Type B pancreatic cell (in vitro differentiated cells): ENCODE measurements around the gene KCNG2. TPM values are rescaled to one million over a fixed set of nuclear protein-coding genes. Genes with fewer than 3 reads are reported as not detected.

ENCODE experiments used
- DNase-seq: peaks from one replicate; pipeline ENCODE4 v3.0.0; 2021; ENCODE audit warnings: mixed read lengths; ENCODE audit not compliant: unreplicated experiment; ENCODE audit errors: extremely low spot score
- H3K27ac Mint-ChIP-seq: 2 replicates; pipeline ENCODE4 v1.8.0; 2021; ENCODE audit warnings: mild to moderate bottlenecking, mixed read lengths
- H3K27me3 Mint-ChIP-seq: 2 replicates; pipeline ENCODE4 v1.8.0; 2021; ENCODE audit warnings: mixed read lengths
- H3K36me3 Mint-ChIP-seq: 2 replicates; pipeline ENCODE4 v1.8.0; 2021; ENCODE audit warnings: mixed read lengths
- H3K4me1 Mint-ChIP-seq: one replicate; pipeline ENCODE4 v1.8.0; 2021; ENCODE audit warnings: mixed read lengths; ENCODE audit not compliant: unreplicated experiment
- H3K4me3 Mint-ChIP-seq: 2 replicates; pipeline ENCODE4 v1.8.0; 2021; ENCODE audit warnings: mild to moderate bottlenecking, mixed read lengths
- H3K9me3 Mint-ChIP-seq: 2 replicates; pipeline ENCODE4 v1.8.0; 2021; ENCODE audit warnings: mixed read lengths
- long read RNA-seq: library from polyadenylated mRNA; unstranded; transcript quantifications from one replicate; pipeline ENCODE4 v2.0.0, GENCODE V29; 2020
- total RNA-seq: library from RNA; stranded (reverse); gene quantifications from 2 replicates; pipeline ENCODE4 v1.2.1, GENCODE V29; 2021; ENCODE audit warnings: low replicate concordance
- TF ChIP-seq, protein P1 (sequence below): fragments of 200-600 bp; sonication (generic); conservative IDR thresholded peaks from 2 replicates; pipeline ENCODE4 v1.5.0; 2021; ENCODE audit warnings: antibody characterized with exemption, mild to moderate bottlenecking

The KCNG2 gene
- total RNA-seq: 0.29 TPM in 1 of 2 replicates, not detected in the other
- long read RNA-seq, partial matches to known transcripts: 0 of 1 reads
- long read RNA-seq, other reads (novel, unspliced or antisense): 1 of 1 reads

- Mint-ChIP-seq H3K27me3 (peaks cover 73% of the 10 kb centered on the region), H3K9me3 (no peaks in the 10 kb centered on the region), H3K4me3 (peak within 1 kb of the TSS; percentile 85), H3K27ac (peak within 1 kb of the TSS; percentile 1), H3K36me3 (no peaks in the 10 kb centered on the region), H3K4me1 (peaks cover 5% of the 10 kb centered on the region)
- TF ChIP-seq, protein P1, sequence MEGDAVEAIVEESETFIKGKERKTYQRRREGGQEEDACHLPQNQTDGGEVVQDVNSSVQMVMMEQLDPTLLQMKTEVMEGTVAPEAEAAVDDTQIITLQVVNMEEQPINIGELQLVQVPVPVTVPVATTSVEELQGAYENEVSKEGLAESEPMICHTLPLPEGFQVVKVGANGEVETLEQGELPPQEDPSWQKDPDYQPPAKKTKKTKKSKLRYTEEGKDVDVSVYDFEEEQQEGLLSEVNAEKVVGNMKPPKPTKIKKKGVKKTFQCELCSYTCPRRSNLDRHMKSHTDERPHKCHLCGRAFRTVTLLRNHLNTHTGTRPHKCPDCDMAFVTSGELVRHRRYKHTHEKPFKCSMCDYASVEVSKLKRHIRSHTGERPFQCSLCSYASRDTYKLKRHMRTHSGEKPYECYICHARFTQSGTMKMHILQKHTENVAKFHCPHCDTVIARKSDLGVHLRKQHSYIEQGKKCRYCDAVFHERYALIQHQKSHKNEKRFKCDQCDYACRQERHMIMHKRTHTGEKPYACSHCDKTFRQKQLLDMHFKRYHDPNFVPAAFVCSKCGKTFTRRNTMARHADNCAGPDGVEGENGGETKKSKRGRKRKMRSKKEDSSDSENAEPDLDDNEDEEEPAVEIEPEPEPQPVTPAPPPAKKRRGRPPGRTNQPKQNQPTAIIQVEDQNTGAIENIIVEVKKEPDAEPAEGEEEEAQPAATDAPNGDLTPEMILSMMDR: peak; percentile 48
- DNase-seq: peak; percentile 69
Measured at GRCh38 chr18:79797518-79798345, at the start of gene KCNG2. Gene KCNG2 (plus strand): TSS chr18:79797938. CDS start chr18:79863668, 65,730 bp downstream.

DNA sequence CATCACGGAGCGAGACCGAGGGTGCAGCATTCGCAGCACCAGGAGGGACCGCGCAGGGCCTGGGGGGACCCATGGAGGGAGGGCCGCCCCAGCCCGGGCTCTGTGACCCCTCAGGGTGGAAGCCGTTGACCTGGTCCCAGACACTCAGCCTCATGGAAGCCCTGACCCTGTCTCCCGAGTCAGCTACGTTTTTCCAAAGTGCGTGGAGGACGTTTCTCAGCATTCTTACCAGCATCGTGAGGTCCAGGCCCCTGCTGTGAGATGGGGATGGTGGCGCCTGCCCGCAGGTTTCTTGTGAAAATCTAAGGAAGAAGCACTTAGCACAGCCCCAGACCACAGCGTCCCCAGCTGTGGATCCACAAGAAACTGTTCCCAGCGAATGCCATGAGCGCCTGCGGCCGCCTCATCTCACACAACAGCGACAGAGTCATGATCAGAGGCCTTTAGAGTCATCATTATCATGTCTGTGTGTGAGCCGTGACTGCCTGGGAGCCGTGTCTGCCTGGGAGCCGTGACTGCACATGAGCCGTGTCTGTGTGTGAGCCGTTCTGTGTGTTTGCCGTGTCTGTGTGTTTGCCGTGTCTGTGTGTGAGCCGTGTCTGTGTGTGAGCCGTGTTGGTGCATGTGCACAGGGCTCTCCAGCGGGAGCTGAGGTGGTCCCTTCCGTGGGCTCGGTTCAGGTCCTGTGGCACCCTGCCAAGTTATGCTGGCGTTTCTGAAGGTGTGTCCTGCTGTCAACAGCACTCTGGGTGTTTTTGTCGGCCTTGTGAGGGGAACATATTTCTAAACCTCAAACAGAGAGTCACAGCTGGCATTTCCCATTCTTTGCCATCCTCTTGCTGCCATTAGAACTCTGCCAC is 49.2 kb upstream of the KCNG2 start:
- H3K27ac Mint-ChIP-seq: no peak overlapping the region
- no peak for DNase-seq
- peaks cover 7% of the 10 kb centered on the region for H3K4me1 Mint-ChIP-seq
- H3K4me3 Mint-ChIP-seq: no peak overlapping the region
- no peaks in the 10 kb centered on the region for H3K27me3 Mint-ChIP-seq
- no peaks in the 10 kb centered on the region for H3K9me3 Mint-ChIP-seq
- TF ChIP-seq, protein P1: no peak
- H3K36me3 Mint-ChIP-seq: peaks cover 21% of the 10 kb centered on the region

DNA sequence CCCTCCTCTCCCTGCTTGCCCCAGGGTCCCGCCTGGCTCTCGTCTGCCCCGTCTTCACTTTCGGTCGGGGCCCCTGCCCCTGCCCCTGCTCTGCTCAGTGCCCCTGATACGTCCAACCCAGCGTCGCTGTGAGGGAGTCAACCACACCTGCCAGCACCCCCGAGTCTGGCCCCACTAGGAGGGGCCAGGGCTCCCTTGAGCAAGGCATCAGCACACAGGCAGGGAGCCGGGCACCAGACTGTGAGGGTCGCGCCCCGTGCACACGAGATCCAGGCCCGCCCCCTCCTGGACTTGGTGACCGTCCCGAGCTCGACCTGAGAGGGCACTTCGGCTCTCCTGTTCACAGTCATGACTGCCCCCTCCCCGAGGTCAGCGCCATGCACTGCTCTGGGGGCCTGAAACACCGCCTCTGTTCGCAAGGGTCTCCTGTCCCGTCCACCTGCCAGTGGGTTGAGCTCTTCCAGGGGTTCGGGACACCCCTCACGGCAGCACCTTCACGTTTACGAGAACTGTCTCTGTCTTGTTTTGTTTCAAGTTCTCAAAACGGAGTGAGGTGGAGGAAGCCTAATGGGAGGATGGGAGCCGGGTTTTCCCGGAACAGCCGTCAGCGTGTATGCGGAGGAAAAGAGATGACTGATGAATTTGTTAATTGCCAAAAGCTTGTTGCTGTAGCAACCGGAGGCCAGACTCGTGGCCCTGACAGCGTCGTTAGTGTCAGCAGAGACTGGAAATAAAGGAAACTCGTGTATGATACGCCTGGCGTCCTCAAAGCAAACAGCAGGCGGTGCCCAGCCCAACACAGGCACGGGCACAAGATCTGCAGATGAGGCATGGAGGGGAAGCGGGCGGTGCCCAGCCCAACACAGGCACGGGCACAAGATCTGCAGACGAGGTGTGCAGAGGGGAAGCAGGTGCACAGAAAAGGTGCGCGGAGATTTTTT is 48.2 kb upstream of the KCNG2 start:
- Mint-ChIP-seq H3K27me3 (no peaks in the 10 kb centered on the region), H3K36me3 (peaks cover 12% of the 10 kb centered on the region), H3K9me3 (no peaks in the 10 kb centered on the region), H3K4me1 (peaks cover 7% of the 10 kb centered on the region), H3K4me3 (peak overlapping the region; percentile 21), H3K27ac (peak overlapping the region; percentile 66)
- DNase-seq: no peak
- TF ChIP-seq, protein P1: no peak

DNA sequence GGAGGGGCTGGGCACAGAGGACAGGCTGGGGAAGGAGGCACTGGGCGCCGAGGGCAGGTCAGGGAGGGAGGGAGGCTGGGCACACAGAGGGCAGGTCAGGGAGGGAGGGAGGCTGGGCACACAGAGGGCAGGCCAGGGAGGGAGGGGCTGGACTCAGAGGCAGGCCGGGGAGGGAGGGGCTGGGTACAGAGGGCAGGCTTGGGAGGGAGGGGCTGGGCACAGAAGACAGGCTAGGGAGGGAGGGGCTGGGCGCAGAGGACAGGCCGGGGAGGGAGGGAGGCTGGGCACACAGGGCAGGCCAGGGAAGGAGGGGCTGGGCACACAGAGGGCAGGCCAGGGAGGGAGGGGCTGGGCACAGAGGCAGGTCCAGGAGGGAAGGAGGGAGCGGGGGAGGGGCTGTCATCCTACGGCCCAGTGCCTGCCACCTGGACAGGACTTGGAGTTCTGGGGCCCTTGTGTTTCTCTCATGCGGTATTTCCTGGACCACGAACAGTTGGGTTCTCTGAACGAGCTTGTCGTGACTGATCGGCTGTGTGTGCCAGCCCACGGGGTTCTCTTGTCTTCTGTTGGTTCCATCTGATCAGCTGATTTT is 46.7 kb upstream of the KCNG2 start:
- DNase-seq: no peak
- peaks cover 7% of the 10 kb centered on the region for H3K4me1 Mint-ChIP-seq
- H3K9me3 Mint-ChIP-seq: no peaks in the 10 kb centered on the region
- no peak overlapping the region for H3K4me3 Mint-ChIP-seq
- TF ChIP-seq, protein P1: no peak
- H3K36me3 Mint-ChIP-seq: peaks cover 15% of the 10 kb centered on the region
- H3K27ac Mint-ChIP-seq: no peak overlapping the region
- H3K27me3 Mint-ChIP-seq: no peaks in the 10 kb centered on the region
